ENCODE results near the gene GUCY1A2.
"Not testable (repeated sequence)": the region's sequence is repeated elsewhere in the genome, so short reads cannot be mapped to it uniquely, and the experiment has no call there.

The GUCY1A2 gene

DNA sequence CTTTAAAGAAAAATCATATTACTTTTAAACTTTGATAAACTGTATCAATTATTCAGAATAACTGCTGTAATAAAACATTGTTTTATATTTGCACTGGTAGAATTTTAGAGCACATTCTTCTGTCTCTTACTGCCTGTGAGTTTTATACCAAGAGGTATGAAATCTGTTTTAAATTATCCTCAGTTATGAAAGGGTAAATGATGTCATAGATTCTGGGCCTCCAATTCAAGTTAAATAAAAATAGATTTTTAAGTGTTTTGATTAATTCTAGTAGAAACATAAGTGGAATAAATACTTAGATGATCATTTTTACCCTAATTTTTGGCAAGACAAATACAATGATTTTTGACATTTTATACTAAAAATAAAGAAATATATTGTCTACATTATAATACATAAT lies 93.0 kb downstream of the GUCY1A2 start:
- no peak for DNase-seq

GRCh38 chr11:106920899-106921509 lies 97.3 kb downstream of the GUCY1A2 start:
- no peak for DNase-seq

GRCh38 chr11:106917973-106918372 lies 100.3 kb downstream of the GUCY1A2 start:
- DNase-seq: no peak

- no peak for DNase-seq
Measured at GRCh38 chr11:106914409-106914808, 103.9 kb downstream of the GUCY1A2 start.

DNA sequence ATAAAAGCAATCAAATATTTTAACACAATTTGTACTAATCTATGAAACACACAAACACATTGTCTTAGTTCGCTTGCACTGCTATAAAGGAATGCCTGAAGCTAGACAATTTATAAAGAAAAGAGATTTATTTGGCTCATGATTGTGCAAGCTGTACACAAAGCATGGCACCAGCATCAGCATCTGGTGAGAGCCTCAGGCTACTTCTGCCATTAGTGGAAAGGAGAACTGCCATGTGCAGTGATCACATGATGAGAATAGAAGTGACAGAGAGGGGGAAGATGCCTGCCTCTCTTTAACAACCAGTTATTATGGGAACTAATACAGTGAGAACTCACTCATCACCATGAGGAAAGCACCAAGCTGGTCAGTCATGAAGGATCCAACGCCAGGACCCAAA lies 105.1 kb downstream of the GUCY1A2 start:
- DNase-seq: no peak

GRCh38 chr11:106904826-106905225 lies 113.5 kb downstream of the GUCY1A2 start:
- DNase-seq: no peak

DNA sequence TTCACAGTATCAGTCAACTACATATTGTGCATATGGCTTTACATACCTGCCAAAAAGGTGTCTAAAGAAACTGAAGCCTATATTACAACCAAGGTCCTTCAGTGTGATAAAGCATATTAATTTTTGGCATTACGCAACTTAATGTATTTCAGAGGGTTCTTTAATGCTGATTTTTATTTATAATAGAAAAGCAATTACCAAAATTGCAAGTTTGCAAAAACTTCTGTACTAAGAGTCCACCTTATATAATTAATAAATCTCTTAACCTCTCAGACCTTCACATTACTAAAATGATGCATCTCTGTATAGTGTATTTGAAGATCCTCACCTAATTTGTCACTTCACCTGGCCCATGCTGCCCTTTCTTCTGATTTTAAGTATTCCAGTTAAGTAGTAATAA lies 128.6 kb downstream of the GUCY1A2 start:
- DNase-seq: no peak

GRCh38 chr11:106888386-106888785 lies 129.9 kb downstream of the GUCY1A2 start:
- DNase-seq: no peak

DNA sequence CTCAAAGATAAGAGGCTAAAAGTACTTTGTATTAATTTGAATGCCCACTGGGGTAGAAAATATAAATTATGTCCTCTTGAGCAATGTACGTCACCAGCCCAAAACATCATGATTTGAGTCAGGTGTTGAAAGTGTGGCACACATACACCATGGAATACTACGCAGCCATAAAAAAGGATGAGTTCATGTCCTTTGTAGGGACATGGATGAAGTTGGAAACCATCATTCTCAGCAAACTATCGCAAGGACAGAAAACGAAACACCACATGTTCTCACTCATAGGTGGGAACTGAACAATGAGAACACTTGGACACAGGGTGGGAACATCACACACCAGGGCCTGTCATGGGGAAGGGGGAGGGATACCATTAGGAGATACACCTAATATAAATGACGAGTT lies 134.6 kb downstream of the GUCY1A2 start:
- not testable (repeated sequence) for DNase-seq

DNA sequence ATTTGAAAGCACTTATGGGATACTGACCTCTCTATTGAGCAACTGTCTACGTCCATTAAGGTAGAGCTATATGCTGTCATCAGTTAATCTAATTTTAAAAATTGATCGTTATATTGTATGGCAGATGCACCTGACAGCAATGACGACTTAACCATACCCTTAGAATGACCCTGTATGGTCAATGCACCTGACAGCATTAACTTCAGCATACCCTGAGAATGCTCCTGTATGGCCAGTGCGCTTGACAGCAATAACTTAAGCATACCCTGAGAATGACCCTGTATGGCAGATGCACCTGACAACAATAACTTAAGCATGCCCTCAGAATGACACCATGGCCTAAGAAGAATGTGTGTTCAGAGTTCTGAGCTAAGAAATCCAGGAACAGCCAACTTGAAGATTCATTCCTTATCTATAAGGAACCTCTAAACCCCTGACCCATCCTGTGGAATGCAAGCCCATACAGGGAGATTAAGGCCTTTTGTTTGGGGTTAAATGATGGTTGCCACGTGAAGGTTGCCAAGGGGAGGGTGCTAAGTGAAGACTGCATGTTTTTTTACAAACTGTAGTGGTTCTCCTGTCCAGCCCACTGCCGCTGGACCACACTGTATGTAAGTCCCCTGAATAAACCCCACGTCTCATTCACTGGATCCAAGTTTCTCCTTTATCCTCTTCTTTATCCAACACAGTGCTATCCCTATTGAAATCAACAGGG lies 138.3 kb downstream of the GUCY1A2 start:
- no peak for DNase-seq

GRCh38 chr11:106879029-106879428 lies 139.2 kb downstream of the GUCY1A2 start:
- no peak for DNase-seq

DNA sequence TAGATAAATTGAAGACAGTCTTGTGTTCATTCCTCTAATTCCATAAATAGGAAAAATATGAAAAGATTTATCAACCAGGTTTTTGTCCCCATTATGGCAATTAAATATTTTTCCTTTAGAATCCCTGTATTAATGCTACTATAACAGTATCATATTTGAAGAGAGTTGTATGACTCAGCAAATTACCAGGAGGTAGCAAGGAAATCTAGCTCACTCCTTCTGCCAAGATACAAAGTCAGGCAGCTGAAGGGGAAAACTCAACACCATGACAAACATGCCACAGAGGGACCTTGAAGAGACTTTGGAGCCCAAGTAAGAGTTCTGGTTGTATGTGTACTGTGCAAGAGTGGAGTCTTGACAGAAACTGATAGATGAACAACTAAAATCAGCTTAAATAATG lies 143.3 kb downstream of the GUCY1A2 start:
- no peak for DNase-seq

DNA sequence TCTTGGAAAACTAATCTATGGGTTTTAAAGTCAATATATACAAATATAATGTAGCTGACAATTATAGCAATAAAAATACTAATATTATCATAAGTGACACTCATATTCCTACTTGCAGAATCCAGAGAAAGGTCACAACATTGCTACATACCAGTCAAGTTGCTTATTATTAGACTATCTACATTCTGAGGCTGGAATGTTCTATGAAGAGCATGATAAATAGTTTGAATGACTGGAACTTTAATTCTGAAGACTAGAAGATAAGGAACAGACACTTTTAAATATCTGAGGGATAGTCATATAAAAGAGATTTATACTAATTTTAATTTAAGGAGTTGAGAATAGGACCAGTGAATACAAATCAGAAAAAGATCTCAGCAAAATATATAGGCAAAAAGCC lies 146.0 kb downstream of the GUCY1A2 start:
- no peak for DNase-seq

DNA sequence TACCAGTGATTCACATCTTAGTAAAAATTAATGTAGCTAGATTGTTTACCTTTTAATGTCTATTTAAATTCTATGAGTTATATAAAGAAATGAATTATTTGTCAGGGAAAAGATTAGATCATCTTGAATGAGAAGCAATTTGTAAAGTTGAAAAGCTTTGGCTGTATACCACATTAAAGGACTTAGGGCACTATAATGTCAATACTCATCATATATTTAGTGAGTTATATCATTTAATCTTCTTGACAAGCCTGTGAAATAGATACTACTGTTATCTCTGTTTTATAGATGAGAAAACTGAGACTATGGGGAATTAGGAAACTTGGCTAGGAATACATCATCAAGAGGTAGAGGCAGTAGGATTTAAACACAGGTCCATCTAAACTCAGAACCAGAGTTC lies 160.1 kb downstream of the GUCY1A2 start:
- DNase-seq: no peak

GRCh38 chr11:106856566-106856965 lies 161.7 kb downstream of the GUCY1A2 start:
- no peak for DNase-seq

- no peak for DNase-seq
Measured at GRCh38 chr11:106854429-106854828, 163.8 kb downstream of the GUCY1A2 start.

DNA sequence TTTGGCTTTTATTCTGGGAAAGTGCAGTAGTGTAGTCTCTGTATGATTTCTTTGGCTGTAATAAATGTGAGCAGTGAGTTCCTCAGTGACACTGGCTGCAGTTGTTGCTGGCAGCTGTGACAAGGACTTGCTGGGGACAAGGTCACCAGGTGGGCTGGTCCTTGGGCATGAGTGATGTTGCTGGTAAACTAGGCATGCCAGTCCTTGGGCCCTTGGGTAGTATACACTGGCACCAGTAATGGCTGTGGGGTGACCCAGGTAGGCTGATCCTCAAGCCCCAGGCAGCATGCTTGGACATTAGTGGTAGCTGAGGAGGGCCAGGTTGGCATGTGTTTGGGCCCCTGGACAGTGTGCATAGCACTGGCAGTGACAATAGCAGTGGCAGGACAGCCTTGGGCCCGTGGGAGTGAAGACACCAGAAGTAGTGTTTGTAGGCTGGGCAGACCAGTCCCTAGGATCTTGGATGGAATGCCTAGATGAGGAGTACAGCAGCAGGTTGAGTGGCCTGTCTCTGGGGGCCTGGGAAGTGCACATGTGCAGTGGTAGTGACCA lies 164.3 kb downstream of the GUCY1A2 start:
- no peak for DNase-seq

DNA sequence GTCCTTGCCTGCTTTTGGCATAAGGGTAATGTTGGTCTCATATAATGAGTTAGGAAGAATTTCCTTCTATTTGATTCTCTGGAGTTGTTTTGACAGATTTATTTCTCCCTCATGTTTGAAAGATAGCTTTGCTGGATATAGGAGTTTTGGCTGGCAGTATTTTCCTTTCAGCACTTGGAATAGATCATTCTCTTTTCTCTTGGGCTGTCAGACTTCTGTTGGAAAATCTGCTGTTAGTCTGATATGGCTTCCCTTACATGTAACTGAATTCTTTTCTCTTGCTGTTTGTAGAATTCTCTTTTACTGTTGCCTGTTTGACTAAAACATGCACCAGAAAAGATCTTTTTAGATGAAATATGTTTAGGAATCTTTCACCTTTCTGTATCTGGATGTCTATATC lies 165.5 kb downstream of the GUCY1A2 start:
- DNase-seq: no peak

GRCh38 chr11:106848526-106848925 lies 169.8 kb downstream of the GUCY1A2 start:
- no peak for DNase-seq

DNA sequence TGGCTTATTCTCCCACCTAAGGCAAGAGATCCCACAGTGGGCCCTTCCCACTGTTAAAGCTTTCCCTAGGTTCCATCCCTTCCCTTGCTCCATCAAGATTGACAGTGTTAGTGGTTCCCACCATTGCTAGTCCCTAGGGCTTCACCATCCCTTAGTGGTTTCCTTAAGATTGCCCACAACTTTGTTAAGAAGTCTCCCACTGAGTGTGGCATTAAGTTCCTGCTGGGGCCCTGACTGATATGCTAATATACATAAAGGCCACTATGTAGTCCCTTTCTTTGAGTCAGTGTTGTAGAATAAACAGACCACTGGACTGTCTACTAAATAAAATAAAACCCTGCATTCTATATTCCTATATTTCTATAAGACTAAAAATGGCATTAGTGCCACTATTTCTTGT lies 176.1 kb downstream of the GUCY1A2 start:
- DNase-seq: no peak

- no peak for DNase-seq
Measured at GRCh38 chr11:106840947-106841346, 177.3 kb downstream of the GUCY1A2 start.

- DNase-seq: no peak
Measured at GRCh38 chr11:106840146-106840545, 178.1 kb downstream of the GUCY1A2 start.

DNA sequence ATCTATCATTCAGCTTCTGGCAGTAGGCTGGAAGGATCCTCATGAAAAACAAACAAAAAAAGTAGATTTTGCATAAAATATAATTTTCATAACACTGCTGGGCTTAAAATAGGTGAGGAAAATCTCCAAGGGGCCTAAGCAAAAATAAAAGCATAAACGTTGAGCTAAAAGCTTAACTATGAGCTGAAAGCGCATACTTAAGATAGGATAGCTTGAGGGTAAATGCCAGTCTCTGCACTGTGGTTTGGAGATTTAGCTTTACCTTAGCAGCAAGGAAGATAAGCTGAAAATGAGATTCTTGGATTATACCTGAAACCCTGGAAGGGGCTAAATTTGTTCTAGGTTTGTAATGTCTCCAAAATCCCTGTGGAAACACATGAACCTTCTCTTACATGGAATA lies 183.7 kb downstream of the GUCY1A2 start:
- no peak for DNase-seq

DNA sequence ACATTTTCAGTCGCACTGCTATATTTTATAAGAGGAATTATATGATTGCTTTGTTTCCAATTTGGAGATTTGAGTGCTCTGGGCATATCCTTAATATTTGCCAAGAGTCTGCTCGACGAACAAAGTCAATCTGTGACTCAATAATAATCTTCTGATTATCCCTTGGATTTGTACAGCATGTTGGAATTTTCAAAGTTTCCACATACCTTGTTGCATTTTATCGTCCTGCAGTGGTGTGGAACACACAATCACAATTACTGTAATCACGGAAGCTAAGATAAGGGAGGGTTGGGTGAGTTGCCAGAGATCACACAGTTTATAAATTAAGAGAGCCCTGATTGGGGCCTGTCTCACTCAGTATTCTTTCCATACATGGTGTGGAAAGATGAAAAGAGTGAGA lies 189.3 kb downstream of the GUCY1A2 start:
- no peak for DNase-seq

DNA sequence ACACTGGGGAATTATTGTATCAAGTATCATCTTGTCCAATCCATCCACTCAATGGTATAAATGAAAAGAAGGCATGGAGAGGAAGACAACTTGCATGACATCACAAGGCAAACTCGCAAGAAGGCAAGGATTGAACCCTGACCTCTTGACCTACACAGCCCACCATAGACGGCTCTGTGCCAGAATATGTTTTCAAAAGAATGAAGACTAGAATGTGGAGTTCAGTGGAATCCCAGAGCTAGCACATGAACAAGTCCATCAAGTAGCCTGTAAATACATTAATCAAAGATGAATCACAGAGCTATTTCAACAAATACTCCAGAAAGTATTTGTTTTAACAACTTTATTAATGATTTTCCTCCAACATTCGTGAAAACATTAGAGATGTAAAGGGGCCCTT lies 189.7 kb downstream of the GUCY1A2 start:
- DNase-seq: no peak

All from cortex of kidney (tissue), 1 donor.